Spleen (tissue), 7 donors: ENCODE measurements around the gene TMEM181.
A peak's percentile ranks its signal among the peaks of the same experiment; 100 is the strongest.

Experiments used
- POLR2AphosphoS5 ChIP-seq, 3 donors: sonication (generic); formaldehyde crosslinking; IDR thresholded peaks; one replicate each; pipeline ENCODE4 v1.5.1; 2017; ENCODE audit warnings: antibody characterized with exemption in 3 of 3
- TF ChIP-seq, protein P1 (sequence below), 11 experiments: fragments of 200-600 bp in 7 of 11; fragments of 450-650 bp in 4 of 11; sonication (generic) in 4 of 11; IDR thresholded peaks in 8 of 11; conservative IDR thresholded peaks in 3 of 11; 1 replicate in 7 of 11; 2 replicates in 4 of 11; pipeline versions ENCODE4 v1.4.0 to v1.8.0; 2016 to 2021; ENCODE audit warnings: antibody characterized with exemption in 11 of 11, inconsistent platforms in 4 of 11, mild to moderate bottlenecking in 1 of 11
- donor health status: DM: no; HTN: no; CAD: no; lungs with moderate emphysema.
- donor health status: DM: no; HTN: no; CAD: no.
- donor health status: DM: no; HTN: no; CAD: no.

DNA sequence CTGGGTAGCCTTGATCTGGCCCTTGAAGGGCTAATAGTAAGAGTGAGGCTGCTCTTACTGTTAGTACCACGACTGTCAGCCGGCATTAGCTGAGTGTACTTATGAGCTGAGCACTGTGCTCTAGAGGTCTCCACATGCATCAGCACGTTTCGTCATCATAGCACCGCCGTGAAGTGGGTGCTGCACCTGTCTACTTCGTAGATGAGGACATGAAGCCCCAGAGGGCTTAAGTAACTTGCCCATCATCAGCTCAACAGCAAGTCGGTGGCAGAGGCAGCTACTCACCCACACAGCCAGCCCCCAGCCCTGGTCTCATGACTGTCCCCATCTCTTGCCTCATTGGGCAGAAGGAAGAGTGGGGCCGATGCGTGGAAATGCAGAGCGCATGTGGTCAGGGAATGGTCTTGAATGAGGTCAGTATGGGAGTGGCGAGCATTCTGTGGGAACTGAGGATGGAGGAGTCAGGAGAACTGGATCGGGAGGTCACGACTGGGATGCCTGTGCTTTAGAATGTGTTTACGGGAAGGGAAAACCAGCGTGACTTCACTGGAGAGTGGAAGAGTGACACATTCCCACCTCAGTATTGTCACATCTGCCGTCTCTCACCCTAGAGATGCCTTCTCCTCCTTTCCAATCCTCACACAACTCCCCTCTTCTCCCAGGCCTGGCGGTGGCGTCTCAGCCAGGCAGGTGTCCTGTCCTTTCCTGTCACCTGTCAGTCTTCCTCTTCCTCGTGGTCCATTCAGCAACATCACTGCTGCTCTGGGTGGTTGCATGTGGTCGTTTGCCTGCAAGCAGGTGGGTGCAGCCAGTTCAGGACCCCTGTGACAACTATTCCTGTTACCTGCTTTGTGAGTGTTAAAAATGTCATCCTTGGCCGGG is 95.9 kb downstream of the TMEM181 start:
- TF ChIP-seq, protein P1, sequence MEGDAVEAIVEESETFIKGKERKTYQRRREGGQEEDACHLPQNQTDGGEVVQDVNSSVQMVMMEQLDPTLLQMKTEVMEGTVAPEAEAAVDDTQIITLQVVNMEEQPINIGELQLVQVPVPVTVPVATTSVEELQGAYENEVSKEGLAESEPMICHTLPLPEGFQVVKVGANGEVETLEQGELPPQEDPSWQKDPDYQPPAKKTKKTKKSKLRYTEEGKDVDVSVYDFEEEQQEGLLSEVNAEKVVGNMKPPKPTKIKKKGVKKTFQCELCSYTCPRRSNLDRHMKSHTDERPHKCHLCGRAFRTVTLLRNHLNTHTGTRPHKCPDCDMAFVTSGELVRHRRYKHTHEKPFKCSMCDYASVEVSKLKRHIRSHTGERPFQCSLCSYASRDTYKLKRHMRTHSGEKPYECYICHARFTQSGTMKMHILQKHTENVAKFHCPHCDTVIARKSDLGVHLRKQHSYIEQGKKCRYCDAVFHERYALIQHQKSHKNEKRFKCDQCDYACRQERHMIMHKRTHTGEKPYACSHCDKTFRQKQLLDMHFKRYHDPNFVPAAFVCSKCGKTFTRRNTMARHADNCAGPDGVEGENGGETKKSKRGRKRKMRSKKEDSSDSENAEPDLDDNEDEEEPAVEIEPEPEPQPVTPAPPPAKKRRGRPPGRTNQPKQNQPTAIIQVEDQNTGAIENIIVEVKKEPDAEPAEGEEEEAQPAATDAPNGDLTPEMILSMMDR (IDR thresholded peaks at IDR 0.05 in 8 of 11, conservative IDR thresholded peaks at IDR 0.05 in 3 of 11) = no peak
- TF ChIP-seq POLR2AphosphoS5 (IDR thresholded peaks at IDR 0.05) = peak in 2 of 3 donors; percentile 12 to 50
